Esophagus squamous epithelium (tissue), 5 donors: Measurements from ENCODE around the gene SREBF1. TPM values are rescaled to one million over a fixed set of nuclear protein-coding genes. Genes with fewer than 3 reads are reported as not detected.

Experiments used
- DNase-seq: peaks from one replicate; lab custom pipeline; 2025; lab: John Stamatoyannopoulos, UW
- H3K27ac ChIP-seq, 4 donors: fragments of 200-600 bp; sonication (generic); one replicate each; pipeline ENCODE4 v1.5.1; 2016 to 2019; ENCODE audit warnings: mild to moderate bottlenecking in 1 of 4
- H3K27me3 ChIP-seq, 4 donors: fragments of 200-600 bp; sonication (generic); 1 replicate in 3 of 4; 2 replicates in 1 of 4; pipeline versions ENCODE4 v1.5.1 to v1.6.0; 2017 to 2021; ENCODE audit warnings: antibody characterized with exemption in 1 of 4
- H3K36me3 ChIP-seq, 3 donors: fragments of 200-600 bp; sonication (generic); one replicate each; pipeline ENCODE4 v1.5.1; 2016 to 2019
- H3K4me1 ChIP-seq, 3 donors: fragments of 200-600 bp; sonication (generic); one replicate each; pipeline ENCODE4 v1.5.1; 2017 to 2019
- H3K4me3 ChIP-seq, 4 donors: fragments of 200-600 bp; sonication (generic); 1 replicate in 3 of 4; 2 replicates in 1 of 4; pipeline ENCODE4 v1.5.1; 2016 to 2019; ENCODE audit warnings: mild to moderate bottlenecking in 2 of 4, moderate library complexity in 1 of 4
- H3K9me3 ChIP-seq, 3 donors: fragments of 200-600 bp; sonication (generic); one replicate each; pipeline ENCODE4 v1.5.1; 2016 to 2019
- POLR2A ChIP-seq, 4 donors: fragments of 450-650 bp; IDR thresholded peaks; one replicate each; pipeline ENCODE4 v1.6.1; 2017; ENCODE audit warnings: antibody characterized with exemption in 4 of 4, mild to moderate bottlenecking in 4 of 4, moderate library complexity in 3 of 4
- WGBS, 2 donors: methylation state at CpG; one replicate each; pipeline ENCODE4 v1.1.5; 2018; 5-methylcytosine and 5-hydroxymethylcytosine counted together
- intact Hi-C: fragments of 100-400 bp; cut with DNase I; formaldehyde crosslinking; loops from one replicate; pipeline ENCODE4 v1.15.0; 2022
- small RNA-seq, 4 donors: library from RNA; depleted of rRNA; stranded (forward); fragments of <200 nt; gene quantifications; one replicate each; pipeline ENCODE3, GENCODE V24; 2016
- total RNA-seq, 4 donors: library from RNA; depleted of rRNA; stranded (reverse); fragments of >200 nt; gene quantifications; one replicate each; pipeline ENCODE4 v1.1.0, GENCODE V29; 2016
- TF ChIP-seq, protein P1 (sequence below), 6 experiments: fragments of 450-650 bp in 4 of 6; fragments of 200-600 bp in 2 of 6; sonication (generic) in 2 of 6; IDR thresholded peaks; one replicate each; pipeline ENCODE4 v1.5.1; 2016 to 2019; ENCODE audit warnings: antibody characterized with exemption in 6 of 6, mild to moderate bottlenecking in 4 of 6, moderate library complexity in 4 of 6
- donor health status: DM: yes; HTN: yes; CAD: no.

SREBF1 gene
- total RNA-seq, 4 donors from 2014 or later: 55.0 to 137 (median 108) TPM

GRCh38 chr17:17765359-17766076 is 71.3 kb downstream of the SREBF1 start:
- peaks cover 0 to 7% (median 0%) of the 10 kb centered on the region in 3 donors for H3K36me3 ChIP-seq
- peaks cover 18 to 64% (median 30%) of the 10 kb centered on the region in 3 donors for H3K4me1 ChIP-seq
- intact Hi-C loops: no loop called here
- no peak overlapping the region for H3K4me3 ChIP-seq
- H3K9me3 ChIP-seq: no peaks in the 10 kb centered on the region
- H3K27ac ChIP-seq: peak overlapping the region; percentile 28 to 59 (median 54)
- no peaks in the 10 kb centered on the region for H3K27me3 ChIP-seq
- no peak for DNase-seq
- TF ChIP-seq, protein P1, sequence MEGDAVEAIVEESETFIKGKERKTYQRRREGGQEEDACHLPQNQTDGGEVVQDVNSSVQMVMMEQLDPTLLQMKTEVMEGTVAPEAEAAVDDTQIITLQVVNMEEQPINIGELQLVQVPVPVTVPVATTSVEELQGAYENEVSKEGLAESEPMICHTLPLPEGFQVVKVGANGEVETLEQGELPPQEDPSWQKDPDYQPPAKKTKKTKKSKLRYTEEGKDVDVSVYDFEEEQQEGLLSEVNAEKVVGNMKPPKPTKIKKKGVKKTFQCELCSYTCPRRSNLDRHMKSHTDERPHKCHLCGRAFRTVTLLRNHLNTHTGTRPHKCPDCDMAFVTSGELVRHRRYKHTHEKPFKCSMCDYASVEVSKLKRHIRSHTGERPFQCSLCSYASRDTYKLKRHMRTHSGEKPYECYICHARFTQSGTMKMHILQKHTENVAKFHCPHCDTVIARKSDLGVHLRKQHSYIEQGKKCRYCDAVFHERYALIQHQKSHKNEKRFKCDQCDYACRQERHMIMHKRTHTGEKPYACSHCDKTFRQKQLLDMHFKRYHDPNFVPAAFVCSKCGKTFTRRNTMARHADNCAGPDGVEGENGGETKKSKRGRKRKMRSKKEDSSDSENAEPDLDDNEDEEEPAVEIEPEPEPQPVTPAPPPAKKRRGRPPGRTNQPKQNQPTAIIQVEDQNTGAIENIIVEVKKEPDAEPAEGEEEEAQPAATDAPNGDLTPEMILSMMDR (IDR thresholded peaks at IDR 0.05): no peak
- TF ChIP-seq POLR2A (IDR thresholded peaks at IDR 0.05): no peak
- WGBS, 2 donors: 19 to 52% methylated on average over 10 to 12 of the region's 14 CpGs

DNA sequence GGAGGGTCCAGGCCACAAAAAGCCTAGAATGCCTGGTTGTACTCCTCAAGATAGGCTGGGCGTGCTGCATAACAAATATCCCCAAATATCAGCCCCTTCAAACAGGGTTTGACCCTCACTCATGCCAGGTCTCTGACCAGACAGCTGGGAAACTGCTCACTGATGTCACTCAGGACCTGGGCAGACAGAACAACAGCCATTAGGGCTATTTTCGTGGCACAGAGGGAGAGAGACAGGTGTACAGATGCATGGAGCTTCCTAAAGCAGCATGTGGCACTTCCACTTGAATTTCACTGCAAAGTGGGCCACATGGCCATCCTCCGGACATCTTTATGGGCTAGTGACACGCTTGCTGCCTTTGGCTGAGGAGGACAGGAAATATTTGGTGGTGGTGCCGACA is 73.1 kb downstream of the SREBF1 start:
- Histone ChIP-seq H3K4me3 (no peak overlapping the region), H3K27ac (no peak overlapping the region), H3K36me3 (peaks cover 0 to 19% (median 0%) of the 10 kb centered on the region in 3 donors), H3K27me3 (no peaks in the 10 kb centered on the region), H3K4me1 (peaks cover 18 to 49% (median 23%) of the 10 kb centered on the region in 3 donors), H3K9me3 (no peaks in the 10 kb centered on the region)
- intact Hi-C loops: no loop called here
- 74 to 88% methylated on average over 2 to 5 of the region's 5 CpGs for WGBS, 2 donors
- TF ChIP-seq, protein P1 (IDR thresholded peaks at IDR 0.05): no peak
- no peak for TF ChIP-seq POLR2A (IDR thresholded peaks at IDR 0.05)
- DNase-seq: no peak

- peaks cover 18 to 49% (median 20%) of the 10 kb centered on the region in 3 donors for H3K4me1 ChIP-seq
- intact Hi-C loops: no loop called here
- no peak for TF ChIP-seq POLR2A (IDR thresholded peaks at IDR 0.05)
- TF ChIP-seq, protein P1 (IDR thresholded peaks at IDR 0.05): no peak
- H3K27ac ChIP-seq: no peak overlapping the region
- H3K4me3 ChIP-seq: no peak overlapping the region
- H3K27me3 ChIP-seq: no peaks in the 10 kb centered on the region
- no peaks in the 10 kb centered on the region for H3K9me3 ChIP-seq
- 71 to 90% methylated on average over 5 of the region's 9 CpGs for WGBS, 2 donors
- DNase-seq: no peak
- H3K36me3 ChIP-seq: peaks cover 0 to 20% (median 0%) of the 10 kb centered on the region in 3 donors
These were observed 73.7 kb downstream of the SREBF1 start for GRCh38 chr17:17763136-17763535.

DNA sequence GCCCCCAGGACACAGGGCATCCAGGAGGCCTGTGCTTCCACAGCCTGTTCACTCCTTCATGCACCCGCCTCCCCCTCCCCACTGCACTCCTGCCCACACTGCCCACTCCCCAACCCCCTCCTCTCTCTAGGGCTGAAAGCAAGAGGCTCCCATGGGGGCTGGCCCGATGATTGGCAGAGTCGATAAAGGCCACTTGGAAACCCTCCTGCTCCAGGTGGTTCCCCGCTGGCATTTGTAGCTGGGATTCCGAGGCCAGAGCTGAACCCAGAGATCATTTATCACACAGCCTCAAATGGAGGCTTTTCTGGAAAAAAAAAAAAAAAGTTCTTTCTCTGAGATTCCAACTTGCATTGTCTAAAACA is 74.1 kb downstream of the SREBF1 start:
- no peaks in the 10 kb centered on the region for H3K27me3 ChIP-seq
- H3K4me3 ChIP-seq: no peak overlapping the region
- TF ChIP-seq, protein P1 (IDR thresholded peaks at IDR 0.05): no peak
- no peak for TF ChIP-seq POLR2A (IDR thresholded peaks at IDR 0.05)
- peaks cover 0 to 20% (median 0%) of the 10 kb centered on the region in 3 donors for H3K36me3 ChIP-seq
- peaks cover 18 to 49% (median 20%) of the 10 kb centered on the region in 3 donors for H3K4me1 ChIP-seq
- H3K9me3 ChIP-seq: no peaks in the 10 kb centered on the region
- no peak overlapping the region for H3K27ac ChIP-seq
- WGBS, 2 donors: 59 to 65% methylated on average over 3 to 4 of the region's 5 CpGs
- intact Hi-C loops: no loop called here
- no peak for DNase-seq

Small RNAs within 50 kb of the gene (small RNA-seq; reads per million reads assigned to genes)
- gene MIR33B (0.50 to 2.3 (median 1.1) reads per million in 4 donors), gene MIR6777 (0.27 to 0.60 (median 0.46) reads per million in 4 donors)

Other genes starting within 250 kb of the SREBF1 start
- 10 to 100 TPM; 24.6 to 32.2 (median 28.2) TPM for gene PEMT, start 245.3 kb downstream of the SREBF1 start, total RNA-seq
- 10 to 100 TPM; 17.0 to 36.3 (median 22.3) TPM for gene RAI1, start 155.5 kb downstream of the SREBF1 start, total RNA-seq
- gene TOM1L2, start 135.4 kb upstream of the SREBF1 start, total RNA-seq: 100 to 1,000 TPM in 1 of 4 donors, 10 to 100 TPM in 3; 55.5 to 118 (median 73.3) TPM
- gene DRC3, start 135.9 kb upstream of the SREBF1 start, total RNA-seq: 1 to 10 TPM in 2 of 4 donors, under 1 TPM in 2; 0.11 to 2.5 (median 1.3) TPM
- gene ATPAF2, start 202.2 kb upstream of the SREBF1 start, total RNA-seq: 10 to 100 TPM; 15.8 to 26.9 (median 20.7) TPM
- 10 to 100 TPM in 2 of 4 donors, 1 to 10 TPM in 2; 7.5 to 18.1 (median 11.6) TPM for gene GID4, start 202.4 kb upstream of the SREBF1 start, total RNA-seq